ENCODE data around the gene CFP. TPM values are rescaled to one million over a fixed set of nuclear protein-coding genes. Genes with fewer than 3 reads are reported as not detected.
A peak's percentile ranks its signal among the peaks of the same experiment; 100 is the strongest.

CFP gene
- polyA plus RNA-seq, 2 of the 4 experiments (the other 2 are of a cell fraction): 0.14 to 0.54 TPM

DNA sequence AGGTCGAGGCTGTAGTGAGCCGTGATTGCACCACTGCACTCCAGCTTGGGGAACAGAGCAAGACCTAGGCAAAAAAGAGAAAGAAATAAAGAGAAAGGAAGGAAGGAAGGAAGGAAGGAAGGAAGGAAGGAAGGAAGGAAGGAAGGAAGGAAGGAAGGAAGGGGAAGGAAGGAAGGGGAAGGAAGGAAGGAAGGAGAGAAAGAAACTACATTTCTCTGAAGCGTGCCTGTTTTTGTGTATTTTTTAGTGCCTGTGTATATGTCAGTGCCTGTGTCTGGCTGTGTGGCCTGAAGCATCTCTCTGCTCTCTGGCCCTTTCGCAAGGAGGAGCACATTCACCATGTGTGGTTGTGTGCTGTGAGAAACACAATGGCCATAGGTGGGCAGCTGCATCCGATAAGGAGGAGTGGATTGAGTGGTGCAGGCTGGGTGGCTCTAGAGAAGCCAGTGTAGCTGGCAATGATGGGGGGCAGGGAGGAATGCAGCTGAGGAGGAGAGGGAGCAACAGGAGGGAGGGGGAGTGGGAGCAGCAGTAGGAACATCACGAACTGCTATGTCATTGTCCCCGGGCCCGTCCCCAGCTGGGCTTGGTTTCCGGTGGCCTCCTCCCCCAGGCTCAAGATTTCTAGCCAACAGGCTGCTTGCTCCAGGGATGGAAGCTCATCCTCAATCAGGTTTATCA is 21.5 kb downstream of the CFP start:
- FAIRE-seq (no peak), DNase-seq (ENCODE audit: low read depth in 1 of 2, low spot score in 1 of 2) (no peak), ATAC-seq (no peak)
- H3K4me3 ChIP-seq: no peak overlapping the region
- WGBS (ENCODE audit: missing lambda C conversion rate): 43% methylated on average over 9 of the region's 9 CpGs
- ChIA-PET POLR2A (no interaction called here), CTCF (interaction anchor here (0.6 to 0.8 kb wide), 2 partner anchors 10 to 37 kb away, joined by 3 read pairs; no protein-coding TSS in a partner anchor)
- H3K27ac ChIP-seq: no peak overlapping the region
- no peaks in the 10 kb centered on the region for H3K4me1 ChIP-seq
- no peak for TF ChIP-seq POLR2AphosphoS2 (conservative IDR thresholded peaks at IDR 0.05; ENCODE audit: low read length)
- TF ChIP-seq, protein P1, sequence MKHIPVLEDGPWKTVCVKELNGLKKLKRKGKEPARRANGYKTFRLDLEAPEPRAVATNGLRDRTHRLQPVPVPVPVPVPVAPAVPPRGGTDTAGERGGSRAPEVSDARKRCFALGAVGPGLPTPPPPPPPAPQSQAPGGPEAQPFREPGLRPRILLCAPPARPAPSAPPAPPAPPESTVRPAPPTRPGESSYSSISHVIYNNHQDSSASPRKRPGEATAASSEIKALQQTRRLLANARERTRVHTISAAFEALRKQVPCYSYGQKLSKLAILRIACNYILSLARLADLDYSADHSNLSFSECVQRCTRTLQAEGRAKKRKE (CRISPR knock-in tag; IDR thresholded peaks at IDR 0.05; ENCODE audit: low read depth): no peak
- no peak for TF ChIP-seq JUN (IDR thresholded peaks at IDR 0.05)
- TF ChIP-seq USF2 (IDR thresholded peaks at IDR 0.05): no peak
- TF ChIP-seq TFCP2L1 (CRISPR knock-in tag; IDR thresholded peaks at IDR 0.05): no peak
- TF ChIP-seq EHMT2 (IDR thresholded peaks at IDR 0.05; ENCODE audit: low read depth): no peak
- TF ChIP-seq HDAC2 (IDR thresholded peaks at IDR 0.05): no peak
- TF ChIP-seq JUNB (IDR thresholded peaks at IDR 0.05): no peak
- TF ChIP-seq EHF (CRISPR knock-in tag; IDR thresholded peaks at IDR 0.05): no peak
- TF ChIP-seq BHLHE40 (IDR thresholded peaks at IDR 0.05; ENCODE audit: low read depth, low read length): no peak
- TF ChIP-seq, protein P2, sequence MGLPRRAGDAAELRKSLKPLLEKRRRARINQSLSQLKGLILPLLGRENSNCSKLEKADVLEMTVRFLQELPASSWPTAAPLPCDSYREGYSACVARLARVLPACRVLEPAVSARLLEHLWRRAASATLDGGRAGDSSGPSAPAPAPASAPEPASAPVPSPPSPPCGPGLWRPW (IDR thresholded peaks at IDR 0.05): no peak
- no peak for TF ChIP-seq SMC3 (IDR thresholded peaks at IDR 0.05)
- no peak for TF ChIP-seq ZSCAN20 (CRISPR knock-in tag; IDR thresholded peaks at IDR 0.05)
- H3K4me2 ChIP-seq: no peak overlapping the region
- no peaks in the 10 kb centered on the region for H3K9me3 ChIP-seq

GRCh38 chrX:47607091-47607490 is 22.6 kb downstream of the CFP start:
- H3K27ac ChIP-seq: no peak overlapping the region
- ChIA-PET CTCF (no interaction called here), POLR2A (no interaction called here)
- H3K4me3 ChIP-seq: no peak overlapping the region
- no peak for DNase-seq (ENCODE audit: low read depth in 1 of 2, low spot score in 1 of 2)
- no peak for ATAC-seq
- FAIRE-seq: peak; percentile 56
- no peak for TF ChIP-seq HOXB13 (CRISPR knock-in tag; IDR thresholded peaks at IDR 0.05; ENCODE audit: low read depth)
- no peak for TF ChIP-seq FOXS1 (CRISPR knock-in tag; IDR thresholded peaks at IDR 0.05)
- TF ChIP-seq HOXA7 (CRISPR knock-in tag; IDR thresholded peaks at IDR 0.05): no peak
- TF ChIP-seq ZNF302 (CRISPR knock-in tag; IDR thresholded peaks at IDR 0.05): no peak
- TF ChIP-seq CBX2 (IDR thresholded peaks at IDR 0.05; ENCODE audit: borderline replicate concordance, low read depth): no peak
- TF ChIP-seq NFE2L2 (conservative IDR thresholded peaks at IDR 0.05; ENCODE audit: low read length): no peak
- no peak overlapping the region for H3K4me2 ChIP-seq
- H3K4me1 ChIP-seq: no peaks in the 10 kb centered on the region
- no peaks in the 10 kb centered on the region for H3K9me3 ChIP-seq

- CTCF ChIA-PET: no interaction called here
- ATAC-seq: peak in 1 of 2 experiments; percentile 30; a peak in 1 of 6 replicates
These were observed 24.7 kb downstream of the CFP start for GRCh38 chrX:47605024-47605423.

More at GRCh38 chrX:47605024-47605423, 24.7 kb downstream of the CFP start:
- 15% methylated on average over 9 of the region's 9 CpGs for WGBS (ENCODE audit: missing lambda C conversion rate)
- H3K4me3 ChIP-seq: no peak overlapping the region
- DNase-seq (ENCODE audit: low read depth in 1 of 2, low spot score in 1 of 2) (no peak), FAIRE-seq (peak; percentile 43)
- no peaks in the 10 kb centered on the region for H3K9me3 ChIP-seq
- no peaks in the 10 kb centered on the region for H3K4me1 ChIP-seq
- no peak overlapping the region for H3K4me2 ChIP-seq
- TF ChIP-seq PBX3 (IDR thresholded peaks at IDR 0.05): no peak
- TF ChIP-seq MAX (IDR thresholded peaks at IDR 0.05): no peak
- TF ChIP-seq FOXS1 (CRISPR knock-in tag; IDR thresholded peaks at IDR 0.05): no peak
- no peak for TF ChIP-seq HOXA7 (CRISPR knock-in tag; IDR thresholded peaks at IDR 0.05)
- no peak for TF ChIP-seq SMC3 (IDR thresholded peaks at IDR 0.05)
- TF ChIP-seq HEYL (CRISPR knock-in tag; IDR thresholded peaks at IDR 0.05): no peak
- TF ChIP-seq RARB (CRISPR knock-in tag; IDR thresholded peaks at IDR 0.05): no peak
- TF ChIP-seq FOSL2 (IDR thresholded peaks at IDR 0.05): no peak
- TF ChIP-seq FOSL2 (CRISPR knock-in tag; IDR thresholded peaks at IDR 0.05): no peak
- TF ChIP-seq HDAC2 (IDR thresholded peaks at IDR 0.05): no peak
- TF ChIP-seq, protein P3, sequence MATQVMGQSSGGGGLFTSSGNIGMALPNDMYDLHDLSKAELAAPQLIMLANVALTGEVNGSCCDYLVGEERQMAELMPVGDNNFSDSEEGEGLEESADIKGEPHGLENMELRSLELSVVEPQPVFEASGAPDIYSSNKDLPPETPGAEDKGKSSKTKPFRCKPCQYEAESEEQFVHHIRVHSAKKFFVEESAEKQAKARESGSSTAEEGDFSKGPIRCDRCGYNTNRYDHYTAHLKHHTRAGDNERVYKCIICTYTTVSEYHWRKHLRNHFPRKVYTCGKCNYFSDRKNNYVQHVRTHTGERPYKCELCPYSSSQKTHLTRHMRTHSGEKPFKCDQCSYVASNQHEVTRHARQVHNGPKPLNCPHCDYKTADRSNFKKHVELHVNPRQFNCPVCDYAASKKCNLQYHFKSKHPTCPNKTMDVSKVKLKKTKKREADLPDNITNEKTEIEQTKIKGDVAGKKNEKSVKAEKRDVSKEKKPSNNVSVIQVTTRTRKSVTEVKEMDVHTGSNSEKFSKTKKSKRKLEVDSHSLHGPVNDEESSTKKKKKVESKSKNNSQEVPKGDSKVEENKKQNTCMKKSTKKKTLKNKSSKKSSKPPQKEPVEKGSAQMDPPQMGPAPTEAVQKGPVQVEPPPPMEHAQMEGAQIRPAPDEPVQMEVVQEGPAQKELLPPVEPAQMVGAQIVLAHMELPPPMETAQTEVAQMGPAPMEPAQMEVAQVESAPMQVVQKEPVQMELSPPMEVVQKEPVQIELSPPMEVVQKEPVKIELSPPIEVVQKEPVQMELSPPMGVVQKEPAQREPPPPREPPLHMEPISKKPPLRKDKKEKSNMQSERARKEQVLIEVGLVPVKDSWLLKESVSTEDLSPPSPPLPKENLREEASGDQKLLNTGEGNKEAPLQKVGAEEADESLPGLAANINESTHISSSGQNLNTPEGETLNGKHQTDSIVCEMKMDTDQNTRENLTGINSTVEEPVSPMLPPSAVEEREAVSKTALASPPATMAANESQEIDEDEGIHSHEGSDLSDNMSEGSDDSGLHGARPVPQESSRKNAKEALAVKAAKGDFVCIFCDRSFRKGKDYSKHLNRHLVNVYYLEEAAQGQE (IDR thresholded peaks at IDR 0.05): no peak
- TF ChIP-seq ESRRA (IDR thresholded peaks at IDR 0.05; ENCODE audit: borderline replicate concordance, low read length): no peak
- TF ChIP-seq ZNF302 (CRISPR knock-in tag; IDR thresholded peaks at IDR 0.05): no peak
- TF ChIP-seq CHD2 (IDR thresholded peaks at IDR 0.05; ENCODE audit: low read length, partially characterized antibody): no peak
- no peak overlapping the region for H3K27ac ChIP-seq
- POLR2A ChIA-PET: no interaction called here

Measured in A549 (cell line).